ENCODE data around the gene FBXO47.

DNA sequence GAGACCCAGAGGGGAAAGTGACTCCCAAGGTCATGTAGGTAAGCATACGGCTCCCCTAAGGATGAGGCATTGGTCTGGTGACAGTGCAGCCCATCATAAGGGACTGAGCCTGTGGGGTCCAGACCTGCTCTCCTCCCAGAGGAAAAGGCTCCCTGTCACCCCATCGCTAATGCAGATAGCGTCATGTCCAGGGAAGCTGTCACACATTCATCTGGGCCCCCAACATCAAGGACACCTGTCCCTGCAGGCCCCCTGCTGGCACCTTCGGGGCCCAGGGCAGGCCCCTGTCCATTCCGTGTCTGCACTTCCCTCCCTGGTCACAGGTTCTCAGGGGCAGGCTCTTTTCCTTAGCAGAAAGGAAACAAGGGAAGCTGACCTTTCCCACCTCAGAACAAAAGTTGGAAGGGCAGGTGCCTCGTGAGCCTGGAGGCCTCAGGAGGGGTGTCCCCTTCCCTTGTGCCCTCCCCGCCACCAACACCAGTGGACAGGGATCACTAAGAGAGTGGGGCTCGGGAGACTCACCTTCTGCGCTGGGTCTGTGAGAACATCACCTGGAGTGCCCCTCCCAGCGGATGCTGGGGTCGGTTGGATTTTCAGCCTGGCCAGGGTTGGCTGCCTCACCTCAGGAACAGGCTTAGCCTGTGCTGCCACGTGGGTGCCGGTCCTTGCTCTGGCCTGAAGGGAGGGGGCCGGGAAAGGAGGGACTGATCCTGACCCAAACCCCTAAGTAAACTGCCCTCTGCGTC lies 59.1 kb downstream of the FBXO47 start:
- TF ChIP-seq, protein P1, sequence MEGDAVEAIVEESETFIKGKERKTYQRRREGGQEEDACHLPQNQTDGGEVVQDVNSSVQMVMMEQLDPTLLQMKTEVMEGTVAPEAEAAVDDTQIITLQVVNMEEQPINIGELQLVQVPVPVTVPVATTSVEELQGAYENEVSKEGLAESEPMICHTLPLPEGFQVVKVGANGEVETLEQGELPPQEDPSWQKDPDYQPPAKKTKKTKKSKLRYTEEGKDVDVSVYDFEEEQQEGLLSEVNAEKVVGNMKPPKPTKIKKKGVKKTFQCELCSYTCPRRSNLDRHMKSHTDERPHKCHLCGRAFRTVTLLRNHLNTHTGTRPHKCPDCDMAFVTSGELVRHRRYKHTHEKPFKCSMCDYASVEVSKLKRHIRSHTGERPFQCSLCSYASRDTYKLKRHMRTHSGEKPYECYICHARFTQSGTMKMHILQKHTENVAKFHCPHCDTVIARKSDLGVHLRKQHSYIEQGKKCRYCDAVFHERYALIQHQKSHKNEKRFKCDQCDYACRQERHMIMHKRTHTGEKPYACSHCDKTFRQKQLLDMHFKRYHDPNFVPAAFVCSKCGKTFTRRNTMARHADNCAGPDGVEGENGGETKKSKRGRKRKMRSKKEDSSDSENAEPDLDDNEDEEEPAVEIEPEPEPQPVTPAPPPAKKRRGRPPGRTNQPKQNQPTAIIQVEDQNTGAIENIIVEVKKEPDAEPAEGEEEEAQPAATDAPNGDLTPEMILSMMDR (IDR thresholded peaks at IDR 0.05), result no peak
- no peak for TF ChIP-seq POLR2A (IDR thresholded peaks at IDR 0.05)

All from testis (tissue), 2 donors.